GM12892 (cell line): ENCODE results near the gene SORCS2.

Experiments used
- POLR2A ChIP-seq: IDR thresholded peaks from 2 replicates; pipeline ENCODE4 v1.6.1; 2011; ENCODE audit warnings: low read depth, low read length, control low read depth
- POLR2AphosphoS5 ChIP-seq: IDR thresholded peaks from 2 replicates; pipeline ENCODE4 v1.6.1; 2011; ENCODE audit warnings: low read depth, low read length, control low read depth
- TAF1 ChIP-seq: IDR thresholded peaks from 2 replicates; pipeline ENCODE4 v1.6.1; 2011; ENCODE audit warnings: low read depth, mild to moderate bottlenecking, control low read depth, low read length, borderline replicate concordance

DNA sequence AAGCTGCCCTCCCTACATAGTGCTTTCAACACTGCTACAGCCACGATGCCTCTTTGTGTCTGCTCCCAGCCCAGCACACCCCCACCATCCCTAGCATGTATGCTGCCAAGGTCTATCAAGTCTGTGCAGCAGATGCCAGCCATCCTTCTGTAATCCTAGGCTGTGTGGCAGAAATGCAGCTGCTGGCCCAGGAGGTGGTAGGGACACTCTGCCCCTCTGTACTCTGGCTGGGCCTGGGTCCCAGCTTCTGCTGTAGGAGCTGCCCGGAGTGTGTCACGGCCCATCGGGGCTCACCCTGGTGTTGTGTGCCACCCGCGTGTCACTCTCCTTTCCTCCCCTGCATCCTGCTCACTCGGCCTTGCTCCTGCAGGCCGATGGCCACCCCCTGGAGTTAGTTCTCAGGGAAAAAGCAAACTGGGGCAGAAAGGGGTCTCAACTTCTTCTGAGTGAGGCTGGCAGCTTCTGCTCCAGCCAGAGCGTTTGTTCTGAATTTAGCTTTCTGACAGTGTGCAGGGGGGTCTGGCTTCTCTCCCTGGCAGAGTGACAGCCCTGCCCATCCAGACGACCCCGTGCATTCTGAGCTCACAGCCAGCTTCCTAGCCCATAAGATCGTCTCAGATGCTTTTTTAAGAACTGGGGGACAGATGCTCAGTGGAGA, 219.7 kb downstream of the SORCS2 start:
- TF ChIP-seq POLR2A (no peak), POLR2AphosphoS5 (no peak), TAF1 (no peak)
